H1 (cell line): ENCODE results near the gene ERMARD. TPM values are rescaled to one million over a fixed set of nuclear protein-coding genes. Genes with fewer than 3 reads are reported as not detected.
A peak's percentile ranks its signal among the peaks of the same experiment; 100 is the strongest.

ENCODE experiments used
- CTCF ChIA-PET: fragments of 300-600 bp; sonication (Branson Sonifier 250); formaldehyde crosslinking; loops from one replicate; lab custom pipeline; 2021; ENCODE audit not compliant: partially characterized antibody; lab: Charles Lee
- POLR2A ChIA-PET: fragments of 300-600 bp; sonication (Branson Sonifier 250); formaldehyde crosslinking; loops from one replicate; lab custom pipeline; 2021; ENCODE audit warnings: inconsistent platforms; ENCODE audit not compliant: partially characterized antibody; lab: Charles Lee
- DNase-seq, 2 experiments: peaks; one replicate each; pipeline versions ENCODE4 v3.0.0 to v3.0.0-alpha.2; 2010 to 2022; ENCODE audit warnings: low spot score in 2 of 2, low read depth in 1 of 2, mixed read lengths in 1 of 2
- FAIRE-seq: peaks from 2 replicates; lab custom pipeline; 2011; peaks lifted over from hg19 to GRCh38; lab: Jason Lieb, UNC
- H2AFZ ChIP-seq: 2 replicates; pipeline ENCODE4 v1.8.1; 2012; ENCODE audit warnings: low read length, inconsistent platforms
- H2AK5ac ChIP-seq: 2 replicates; pipeline ENCODE4 v1.6.1; 2013; ENCODE audit warnings: low read depth, low read length
- H2BK120ac ChIP-seq: replicated peaks from 2 replicates; pipeline ENCODE3; 2013; ENCODE audit warnings: low read depth, low read length, inconsistent platforms
- H2BK12ac ChIP-seq: 2 replicates; pipeline ENCODE4 v1.6.1; 2013; ENCODE audit warnings: low read depth, low read length
- H2BK15ac ChIP-seq: 2 replicates; pipeline ENCODE4 v1.6.1; 2013; ENCODE audit warnings: low read length
- H2BK20ac ChIP-seq: 2 replicates; pipeline ENCODE4 v1.6.1; 2013; ENCODE audit warnings: low read length
- H2BK5ac ChIP-seq: 2 replicates; pipeline ENCODE4 v1.6.1; 2013; ENCODE audit warnings: low read depth, low read length
- H3K14ac ChIP-seq: 2 replicates; pipeline ENCODE4 v1.6.1; 2013; ENCODE audit warnings: inconsistent platforms; ENCODE audit not compliant: insufficient read length
- H3K18ac ChIP-seq: 2 replicates; pipeline ENCODE4 v1.6.1; 2013; ENCODE audit warnings: low read length; ENCODE audit errors: extremely low read depth
- H3K23ac ChIP-seq: 2 replicates; pipeline ENCODE4 v1.6.1; 2013; ENCODE audit warnings: inconsistent platforms; ENCODE audit not compliant: insufficient read length
- H3K23me2 ChIP-seq: 2 replicates; pipeline ENCODE4 v1.6.1; 2013; ENCODE audit warnings: low read depth, low read length
- H3K27ac ChIP-seq: 2 replicates; pipeline ENCODE4 v1.6.1; 2011; ENCODE audit warnings: low read depth, low read length, inconsistent platforms
- H3K27me3 ChIP-seq, 4 experiments: replicated peaks in 1 of 4; 1 replicate in 1 of 4; 2 replicates in 3 of 4; pipeline versions ENCODE4 v1.6.1 to v1.8.1; 2011 to 2013; ENCODE audit warnings: low read length in 3 of 4, mild to moderate bottlenecking in 3 of 4, inconsistent platforms in 2 of 4, mixed read lengths in 2 of 4, moderate library complexity in 1 of 4; ENCODE audit not compliant: control insufficient read depth in 3 of 4, insufficient read depth in 3 of 4; ENCODE audit errors: extremely low read depth in 1 of 4
- H3K36me3 ChIP-seq, 4 experiments: 2 replicates each; pipeline versions ENCODE4 v1.6.1 to v1.8.1; 2011 to 2013; ENCODE audit warnings: mild to moderate bottlenecking in 4 of 4, low read length in 3 of 4, moderate library complexity in 2 of 4, control low read depth in 1 of 4, inconsistent platforms in 1 of 4; ENCODE audit not compliant: insufficient read depth in 4 of 4, control insufficient read depth in 2 of 4
- H3K4ac ChIP-seq: replicated peaks from 2 replicates; pipeline ENCODE3; 2013; ENCODE audit warnings: low read length, low read depth, mixed read lengths, inconsistent platforms; ENCODE audit not compliant: insufficient read length
- H3K4me1 ChIP-seq, 4 experiments: replicated peaks in 1 of 4; 1 replicate in 1 of 4; 2 replicates in 3 of 4; pipeline versions ENCODE4 v1.6.1 to v1.8.1; 2011 to 2013; ENCODE audit warnings: low read length in 3 of 4, inconsistent platforms in 2 of 4, mixed read lengths in 1 of 4; ENCODE audit not compliant: insufficient read depth in 4 of 4, control insufficient read depth in 3 of 4
- H3K4me2 ChIP-seq, 2 experiments: 2 replicates each; pipeline versions ENCODE4 v1.6.1 to v1.8.1; 2011 to 2013; ENCODE audit warnings: low read depth in 2 of 2, low read length in 2 of 2, control low read depth in 1 of 2, inconsistent platforms in 1 of 2, mild to moderate bottlenecking in 1 of 2; ENCODE audit not compliant: insufficient read depth in 1 of 2
- H3K4me3 ChIP-seq, 4 experiments: fragments of 200-600, 300-600 bp in 1 of 4; sonication (generic), shearing (Covaris generic), sonication (Bioruptor Twin) in 1 of 4; 2 replicates each; pipeline versions ENCODE4 v1.5.1 to v1.8.1; 2011 to 2016; ENCODE audit warnings: low read length in 4 of 4, low read depth in 3 of 4, control low read depth in 2 of 4, inconsistent platforms in 2 of 4, mild to moderate bottlenecking in 2 of 4, mixed read lengths in 1 of 4, moderate library complexity in 1 of 4; ENCODE audit not compliant: insufficient read depth in 2 of 4; ENCODE audit errors: extremely low read depth in 1 of 4
- H3K56ac ChIP-seq: replicated peaks from 2 replicates; pipeline ENCODE3; 2013; ENCODE audit warnings: low read depth, mild to moderate bottlenecking, mixed read lengths, low read length, inconsistent platforms; ENCODE audit not compliant: insufficient read length
- H3K79me1 ChIP-seq: 2 replicates; pipeline ENCODE4 v1.6.1; 2013; ENCODE audit warnings: low read depth, low read length, control low read depth
- H3K79me2 ChIP-seq, 2 experiments: 2 replicates each; pipeline versions ENCODE4 v1.6.1 to v1.8.1; 2012 to 2013; ENCODE audit warnings: low read length in 2 of 2, mild to moderate bottlenecking in 2 of 2, inconsistent platforms in 1 of 2; ENCODE audit not compliant: insufficient read depth in 2 of 2, control insufficient read depth in 1 of 2
- H3K9ac ChIP-seq, 4 experiments: replicated peaks in 1 of 4; 1 replicate in 1 of 4; 2 replicates in 3 of 4; pipeline versions ENCODE4 v1.6.1 to v1.8.1; 2011 to 2013; ENCODE audit warnings: low read depth in 3 of 4, low read length in 3 of 4, control low read depth in 2 of 4, mild to moderate bottlenecking in 2 of 4, moderate library complexity in 2 of 4, inconsistent platforms in 1 of 4; ENCODE audit errors: extremely low read depth in 1 of 4
- H3K9me3 ChIP-seq, 2 experiments: 2 replicates each; pipeline versions ENCODE4 v1.6.1 to v1.8.1; 2012 to 2013; ENCODE audit warnings: mild to moderate bottlenecking in 2 of 2, moderate library complexity in 2 of 2, control low read depth in 1 of 2, inconsistent platforms in 1 of 2, low read depth in 1 of 2, low read length in 1 of 2, mixed read lengths in 1 of 2; ENCODE audit not compliant: insufficient read depth in 2 of 2
- H4K20me1 ChIP-seq, 2 experiments: replicated peaks in 1 of 2; 2 replicates each; pipeline versions ENCODE3 to v1.8.1; 2011 to 2013; ENCODE audit warnings: inconsistent platforms in 2 of 2, low read length in 2 of 2, mild to moderate bottlenecking in 1 of 2; ENCODE audit not compliant: insufficient read depth in 2 of 2, control insufficient read depth in 1 of 2
- H4K5ac ChIP-seq: 2 replicates; pipeline ENCODE4 v1.6.1; 2013; ENCODE audit warnings: low read length, low read depth, mixed read lengths, inconsistent platforms; ENCODE audit not compliant: insufficient read length
- H4K8ac ChIP-seq: 2 replicates; pipeline ENCODE4 v1.8.0; 2013; ENCODE audit warnings: mild to moderate bottlenecking, moderate library complexity, low read length, inconsistent platforms; ENCODE audit not compliant: insufficient read depth; ENCODE audit errors: extremely low read depth
- H4K91ac ChIP-seq: replicated peaks from 2 replicates; pipeline ENCODE3; 2013; ENCODE audit warnings: low read length, mixed read lengths, inconsistent platforms; ENCODE audit not compliant: insufficient read length
- CEBPB ChIP-seq: IDR thresholded peaks from 2 replicates; pipeline ENCODE4 v1.6.1; 2012; ENCODE audit warnings: low read depth, low read length
- CTCF ChIP-seq, 3 experiments: IDR thresholded peaks; 1 replicate in 2 of 3; 2 replicates in 1 of 3; pipeline versions ENCODE4 v1.5.1 to v1.6.1; 2011; ENCODE audit warnings: low read length in 3 of 3, mild to moderate bottlenecking in 3 of 3, inconsistent platforms in 2 of 3, low read depth in 1 of 3, moderate library complexity in 1 of 3; ENCODE audit not compliant: insufficient read depth in 1 of 3; ENCODE audit errors: control extremely low read depth in 1 of 3
- RAD21 ChIP-seq, 2 experiments: IDR thresholded peaks in 1 of 2; conservative IDR thresholded peaks in 1 of 2; 2 replicates each; pipeline ENCODE4 v1.6.1; 2011; ENCODE audit warnings: low read depth in 2 of 2, low read length in 2 of 2, improper control_type of control experiment in 1 of 2, inconsistent platforms in 1 of 2, mild to moderate bottlenecking in 1 of 2, moderate library complexity in 1 of 2
- WGBS, 2 experiments: shearing (Covaris generic) in 1 of 2; methylation state at CpG; one replicate each; pipeline versions ENCODE4 v1.1.6 to v1.1.7; 2013 to 2015; ENCODE audit warnings: low lambda C conversion rate in 2 of 2, mixed read lengths in 2 of 2, inconsistent platforms in 1 of 2, low coverage in 1 of 2, missing lambda C conversion rate in 1 of 2; ENCODE audit not compliant: insufficient replicate concordance in 2 of 2, insufficient coverage in 1 of 2, insufficient read length in 1 of 2; ENCODE audit errors: extremely low coverage in 1 of 2, missing lambda C conversion rate in 1 of 2; 5-methylcytosine and 5-hydroxymethylcytosine counted together
- polyA plus RNA-seq, 7 experiments: library from polyadenylated mRNA; depleted of rRNA in 3 of 7; stranded (reverse) in 5 of 7; unstranded in 2 of 7; fragments of >200 nt in 5 of 7; fragments of 200-250 nt in 2 of 7; gene quantifications; 1 replicate in 5 of 7; 2 replicates in 1 of 7; 4 replicates in 1 of 7; pipeline versions ENCODE4 v1.2.1 to v1.2.3, GENCODE V29; 2011 to 2013; ENCODE audit warnings: missing spikeins in 2 of 7, mixed read lengths in 2 of 7
- total RNA-seq: library from RNA; stranded (reverse); fragmentation: NEBNext Ultra II Directional; extraction: Animal tissue kit (Norgen Biotek cat#: 25700); gene quantifications from 2 replicates; pipeline ENCODE4 v1.2.1, GENCODE V29; 2021

The ERMARD gene
- total and polyA plus RNA-seq, 2 of the 8 experiments (the other 6 are each of a cell fraction or from before 2014, with no cell fraction given): 12.2 to 25.6 TPM

- Histone ChIP-seq H3K14ac (no peak overlapping the region), H3K4me2 (no peak overlapping the region), H2AK5ac (no peak overlapping the region), H3K4me3 (no peak overlapping the region), H2AFZ (no peak overlapping the region), H2BK15ac (no peak overlapping the region), H3K79me2 (no peaks in the 10 kb centered on the region), H3K79me1 (no peaks in the 10 kb centered on the region), H3K4me1 (no peaks in the 10 kb centered on the region), H3K9me3 (no peaks in the 10 kb centered on the region), H3K56ac (no peak overlapping the region), H2BK120ac (no peak overlapping the region), H3K4ac (no peak overlapping the region), H3K18ac (no peak overlapping the region), H4K91ac (no peak overlapping the region), H2BK5ac (no peak overlapping the region), H3K36me3 (peaks cover 0 to 10% (median 0%) of the 10 kb centered on the region in 4 experiments; a peak in 2 of 8 replicates), H3K27ac (no peak overlapping the region), H2BK12ac (no peak overlapping the region), H3K9ac (no peak overlapping the region), H4K8ac (peak overlapping the region; percentile 84; the same call in 1 of the 2 replicates), H4K5ac (no peak overlapping the region), H3K23me2 (no peaks in the 10 kb centered on the region), H3K27me3 (no peaks in the 10 kb centered on the region), H4K20me1 (peaks cover 0 to 2% of the 10 kb centered on the region in 2 experiments), H2BK20ac (no peak overlapping the region), H3K23ac (no peak overlapping the region)
- no peak for FAIRE-seq
- no peak for DNase-seq
- ChIA-PET CTCF (interaction anchor here (0.9 to 2.6 kb wide), 6 partner anchors 9 to 17 kb away, joined by 3 to 6 read pairs (median 4); no protein-coding TSS in a partner anchor), POLR2A (interaction anchor here (0.7 to 3.5 kb wide), 4 partner anchors 10 to 73 kb away, joined by 3 to 12 read pairs (median 4); partner anchors contain the start of genes C6orf120, DYNLT2, ERMARD and WDR27)
- WGBS, 2 experiments: 94% methylated on average over 9 of the region's 9 CpGs; no CpG with 5 or more reads in 1 of the 2 experiments
- 0 out of 4 replicates have a peak, but pooled peaks of 1 of the 2 experiments have one; percentile 10 for TF ChIP-seq RAD21 (IDR thresholded peaks at IDR 0.05 in 1 of 2, conservative IDR thresholded peaks at IDR 0.05 in 1 of 2; ENCODE audit: low read depth in 2 of 2, low read length in 2 of 2)
- peak in 1 of 3 experiments; percentile 42; a peak in 1 of 4 replicates for TF ChIP-seq CTCF (IDR thresholded peaks at IDR 0.05; ENCODE audit: control extremely low read depth in 1 of 3, insufficient read depth in 1 of 3, low read depth in 1 of 3, low read length in 3 of 3)
- no peak for TF ChIP-seq CEBPB
These were observed 22.9 kb downstream of the ERMARD start for GRCh38 chr6:169774347-169774746.
